Measurements from ENCODE around the gene RER1.

Gene RER1

DNA sequence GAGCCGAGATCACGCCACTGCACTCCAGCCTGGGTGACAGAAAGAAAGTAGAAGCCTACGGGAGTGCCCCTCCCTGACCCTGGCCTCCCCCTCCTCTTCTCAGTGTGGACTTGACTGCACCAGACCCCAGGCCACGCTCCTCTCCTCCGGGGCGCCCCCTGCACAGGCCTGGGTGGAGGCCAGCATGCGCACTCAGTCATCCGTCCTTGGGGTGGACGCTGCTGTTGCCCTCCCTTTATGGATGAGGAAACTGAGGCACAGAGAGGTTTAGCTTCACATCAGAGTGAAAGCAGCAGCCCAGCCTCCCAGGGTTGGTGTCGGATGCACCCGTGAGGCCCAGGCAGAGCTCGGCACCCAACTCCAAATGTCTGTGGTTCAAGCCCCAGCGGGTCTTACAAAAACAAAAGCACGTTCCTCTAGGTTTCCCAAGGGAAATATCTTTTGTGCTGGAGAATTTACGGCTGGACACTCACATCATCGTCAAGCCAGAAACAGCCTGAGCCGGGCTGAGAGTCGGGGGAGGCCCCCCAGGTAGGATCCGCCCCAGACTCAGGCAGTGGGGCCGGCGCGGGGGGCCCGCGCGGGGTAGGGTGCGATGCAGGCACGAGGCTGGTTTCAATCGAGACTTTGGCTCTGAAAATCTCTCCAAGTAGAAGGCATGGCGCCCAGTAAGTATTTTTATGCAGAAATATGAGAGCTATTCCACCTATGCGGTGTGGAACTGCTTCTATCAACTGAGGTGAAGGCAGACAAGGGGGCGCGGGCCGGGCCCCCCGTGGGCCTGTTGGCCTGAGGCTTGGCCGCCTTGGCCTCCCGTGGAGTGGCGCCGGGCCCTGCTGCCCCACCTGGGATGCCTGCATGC, 36.9 kb upstream of the RER1 start:
- no peak for DNase-seq

DNA sequence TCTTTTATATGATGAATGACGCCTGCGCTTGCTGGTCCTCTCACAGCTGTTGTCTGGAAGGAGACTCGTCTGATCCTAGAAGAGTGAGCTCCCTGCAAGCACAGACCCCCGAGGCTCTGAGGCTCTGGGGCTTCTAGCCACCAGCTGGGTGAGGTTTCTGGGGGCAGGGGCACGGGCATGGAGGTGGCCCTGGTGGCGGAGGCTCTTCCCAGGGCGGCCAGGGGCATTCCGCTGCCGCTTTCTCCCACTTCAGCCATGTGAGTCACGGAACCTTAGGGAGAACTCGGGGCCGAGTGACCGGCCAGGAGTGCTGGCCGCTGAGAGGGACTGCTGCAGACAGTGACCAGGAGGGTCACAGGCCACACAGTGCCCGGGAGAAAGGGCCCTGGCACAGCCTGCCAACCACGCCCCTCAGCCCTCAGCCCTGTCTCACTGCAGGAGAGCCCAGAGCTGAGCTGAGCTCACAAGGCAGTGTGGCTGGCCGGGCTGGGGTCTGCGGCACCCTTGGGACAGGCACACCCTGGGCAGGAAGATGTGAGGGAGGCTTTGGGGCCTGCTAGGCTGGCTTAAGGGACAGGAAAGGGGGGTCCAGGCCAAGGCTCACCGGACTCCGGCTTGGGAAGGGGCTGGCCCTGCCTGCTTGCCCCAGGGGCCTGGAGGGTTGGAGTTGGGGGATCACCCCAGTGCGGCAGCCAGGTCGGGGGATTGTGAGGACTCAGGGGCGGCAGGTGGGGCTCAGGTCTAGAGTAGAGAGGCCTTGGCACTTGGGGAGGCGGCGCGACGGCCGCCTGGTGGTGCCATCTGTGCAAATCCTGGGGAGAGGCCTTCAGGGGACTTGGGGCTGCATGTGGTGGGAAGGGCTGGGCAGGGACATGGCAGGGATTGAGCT, 36.0 kb upstream of the RER1 start:
- no peak for DNase-seq

DNA sequence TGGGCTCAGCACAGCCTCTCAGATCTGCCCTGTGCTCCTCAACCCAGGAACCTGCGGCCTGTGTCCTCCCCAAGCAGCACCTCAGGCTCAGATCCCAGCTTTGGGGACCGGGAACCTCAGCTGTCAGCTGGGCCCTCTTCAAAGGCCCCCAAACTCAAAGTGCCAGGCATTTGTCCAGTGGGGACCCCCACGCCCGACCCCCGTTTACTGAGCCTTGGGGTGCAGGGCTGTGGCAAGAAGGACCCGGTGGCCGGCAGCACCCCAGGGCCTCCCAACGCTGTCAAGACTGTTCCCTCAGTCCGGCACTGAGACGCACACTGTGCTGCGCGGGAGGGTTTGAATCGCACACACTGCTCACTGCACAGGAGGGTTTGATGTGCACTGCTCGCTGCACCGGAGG, 35.2 kb upstream of the RER1 start:
- no peak for DNase-seq

DNA sequence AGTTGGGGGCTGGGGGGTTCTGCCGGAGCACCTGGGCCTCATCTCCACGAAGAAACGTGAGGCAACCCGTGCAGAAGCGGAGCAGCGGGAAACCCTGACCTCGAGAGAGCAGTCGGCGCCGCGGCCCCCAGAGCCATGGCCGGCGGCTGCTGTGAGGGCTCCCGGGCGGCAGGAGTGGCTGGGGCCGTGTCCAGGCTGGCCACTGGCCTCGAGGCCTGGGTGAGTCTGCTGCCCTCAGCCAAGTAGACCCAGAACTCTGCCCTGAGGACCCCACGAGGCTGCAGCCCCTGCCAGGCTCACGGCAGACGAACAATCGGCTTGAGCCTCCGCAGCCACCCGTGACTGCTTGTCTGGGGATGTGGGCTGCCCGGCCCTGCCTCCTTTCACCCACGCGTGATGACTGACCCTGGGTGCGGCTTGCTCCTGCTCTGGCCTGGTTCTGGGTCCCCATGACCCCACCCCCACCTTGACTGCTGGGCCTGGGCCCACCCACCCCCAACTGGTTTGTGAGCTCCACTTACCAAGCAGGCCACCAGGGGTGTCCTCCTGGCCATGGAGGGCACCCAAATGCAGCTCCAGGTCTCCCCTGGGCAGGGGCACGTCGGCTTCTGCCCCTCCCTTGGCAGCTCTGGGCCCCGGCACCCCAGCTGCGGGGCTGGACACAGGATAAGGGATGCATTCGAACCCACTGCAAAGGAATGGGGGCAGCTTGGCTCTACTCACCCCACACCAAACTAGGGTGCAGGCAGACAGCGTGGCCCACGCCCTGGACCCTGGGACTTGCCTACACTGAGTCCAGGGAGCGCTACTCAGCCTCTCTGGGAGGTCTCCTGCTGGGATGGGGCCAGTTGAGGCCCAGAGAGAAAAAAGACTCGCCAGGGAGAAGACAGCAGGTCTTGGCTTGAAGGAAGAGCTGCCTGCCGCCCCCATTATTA, 34.5 kb upstream of the RER1 start:
- no peak for DNase-seq

GRCh38 chr1:2358072-2358471, 33.6 kb upstream of the RER1 start:
- DNase-seq, result no peak

DNA sequence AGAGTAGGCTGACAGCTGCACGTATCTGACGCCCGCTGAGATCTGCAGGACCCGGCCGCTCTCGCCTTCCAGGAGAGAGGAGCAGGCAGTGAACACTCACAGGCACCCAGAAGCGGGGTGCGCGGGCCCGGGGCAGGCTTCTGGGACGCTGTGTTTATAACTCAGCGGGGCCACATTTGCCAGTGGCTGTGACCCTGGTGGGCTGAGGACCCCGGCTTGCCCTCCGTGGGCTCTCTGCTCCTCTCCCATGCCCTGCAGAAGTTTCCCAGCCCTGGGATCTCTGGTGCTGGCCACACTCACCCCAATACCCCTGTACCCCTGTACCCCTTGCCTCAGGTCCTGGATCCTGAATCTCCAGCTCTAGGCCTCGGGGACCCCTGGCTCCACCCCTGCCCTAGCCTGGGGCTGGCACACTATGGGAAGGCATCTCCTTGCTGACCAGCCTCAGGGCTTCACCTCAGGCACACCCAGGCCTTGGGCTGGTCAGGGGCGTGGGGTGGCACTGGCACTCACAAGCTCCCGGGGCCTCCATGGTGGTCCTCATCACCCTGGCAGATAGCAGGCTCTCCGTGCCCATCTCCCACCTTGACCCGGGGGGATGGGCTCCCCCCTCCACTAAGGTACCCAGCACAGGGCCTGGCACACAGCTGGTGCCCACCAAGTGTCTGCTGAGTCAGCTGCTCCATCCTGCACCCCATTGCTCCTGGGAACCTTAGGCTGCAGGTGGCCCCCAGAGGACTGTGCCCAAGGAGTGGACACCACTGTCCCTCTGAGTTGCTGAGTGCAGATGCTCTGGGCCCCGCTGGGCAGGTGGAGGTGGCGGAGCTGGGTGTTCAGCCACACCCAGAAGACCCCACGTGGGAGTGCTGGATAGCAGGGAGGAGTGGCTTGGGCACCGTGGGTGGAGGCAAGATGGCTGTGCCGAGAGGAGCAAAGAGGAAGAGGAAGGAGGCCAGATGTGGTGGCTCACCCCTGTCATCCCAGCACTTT, 32.7 kb upstream of the RER1 start:
- DNase-seq, result no peak

DNA sequence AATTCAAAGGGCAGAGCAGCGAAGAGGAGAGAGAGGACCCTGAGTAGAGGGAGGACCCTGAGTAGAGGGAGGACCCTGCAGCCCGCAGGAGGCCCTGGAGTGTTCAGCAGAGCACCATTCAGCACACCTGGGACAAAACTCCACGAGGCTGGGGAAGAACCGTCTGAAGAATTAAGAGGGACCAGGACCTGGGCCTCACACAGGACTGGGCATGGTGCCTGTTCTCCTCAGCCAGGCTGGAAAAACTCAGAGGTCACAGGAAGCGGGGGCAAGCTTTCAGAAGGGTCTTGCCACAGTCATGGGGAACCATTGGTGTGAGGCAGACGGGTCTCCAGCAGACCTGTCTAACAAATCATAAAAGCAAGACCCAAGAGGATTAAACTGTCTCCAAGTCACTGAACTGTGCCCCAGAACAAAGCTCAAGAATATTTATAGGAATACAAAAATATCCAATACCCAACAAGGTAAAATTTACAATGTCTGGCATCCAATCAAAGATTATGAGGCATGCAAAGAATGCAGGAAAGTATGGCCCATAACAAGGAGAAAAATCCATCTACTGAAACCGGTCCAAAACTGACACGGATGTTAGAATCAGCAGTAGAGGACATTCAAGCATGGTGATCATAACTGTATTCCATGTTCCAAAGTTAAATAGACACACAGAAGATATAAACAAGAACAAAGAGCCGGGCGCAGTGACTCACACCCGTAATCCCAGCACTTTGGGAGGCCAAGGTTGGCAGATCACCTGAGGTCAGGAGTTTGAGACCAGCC, 30.9 kb upstream of the RER1 start:
- no peak for DNase-seq

- DNase-seq, result no peak
These were observed 27.7 kb upstream of the RER1 start for GRCh38 chr1:2363847-2364513.

DNA sequence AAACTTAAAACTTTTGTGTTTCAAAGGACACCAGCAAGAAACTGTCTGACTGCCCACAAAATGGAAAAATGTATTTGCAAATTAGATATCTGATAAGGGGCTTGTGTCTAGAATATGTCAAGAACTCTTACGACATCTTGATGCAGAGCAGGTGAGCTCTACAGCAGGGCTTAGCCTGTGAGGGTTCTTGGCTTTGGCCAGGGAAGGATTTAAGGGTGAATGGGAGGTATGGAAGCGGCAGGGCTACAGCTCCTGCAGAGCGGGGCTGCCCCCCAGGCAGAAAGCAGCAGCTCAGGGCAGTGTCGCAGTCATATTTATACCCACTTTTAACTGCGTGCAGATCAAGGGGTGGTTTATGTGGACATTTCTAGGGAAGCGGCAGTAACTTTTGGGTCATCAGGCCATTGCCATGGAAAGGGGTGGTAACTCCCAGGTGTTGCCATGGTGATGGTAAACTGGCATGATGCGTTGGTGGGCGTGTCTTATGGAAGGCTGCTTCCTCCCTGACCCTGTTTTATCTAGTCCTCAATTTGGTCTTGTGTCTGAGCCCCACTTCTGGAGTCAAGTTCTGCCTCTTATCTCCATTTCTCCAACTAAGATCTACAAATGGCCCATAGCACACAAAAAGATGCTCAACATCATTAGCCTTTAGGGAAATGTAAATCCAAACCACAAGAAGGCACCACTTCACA, 23.4 kb upstream of the RER1 start:
- DNase-seq, result no peak

DNA sequence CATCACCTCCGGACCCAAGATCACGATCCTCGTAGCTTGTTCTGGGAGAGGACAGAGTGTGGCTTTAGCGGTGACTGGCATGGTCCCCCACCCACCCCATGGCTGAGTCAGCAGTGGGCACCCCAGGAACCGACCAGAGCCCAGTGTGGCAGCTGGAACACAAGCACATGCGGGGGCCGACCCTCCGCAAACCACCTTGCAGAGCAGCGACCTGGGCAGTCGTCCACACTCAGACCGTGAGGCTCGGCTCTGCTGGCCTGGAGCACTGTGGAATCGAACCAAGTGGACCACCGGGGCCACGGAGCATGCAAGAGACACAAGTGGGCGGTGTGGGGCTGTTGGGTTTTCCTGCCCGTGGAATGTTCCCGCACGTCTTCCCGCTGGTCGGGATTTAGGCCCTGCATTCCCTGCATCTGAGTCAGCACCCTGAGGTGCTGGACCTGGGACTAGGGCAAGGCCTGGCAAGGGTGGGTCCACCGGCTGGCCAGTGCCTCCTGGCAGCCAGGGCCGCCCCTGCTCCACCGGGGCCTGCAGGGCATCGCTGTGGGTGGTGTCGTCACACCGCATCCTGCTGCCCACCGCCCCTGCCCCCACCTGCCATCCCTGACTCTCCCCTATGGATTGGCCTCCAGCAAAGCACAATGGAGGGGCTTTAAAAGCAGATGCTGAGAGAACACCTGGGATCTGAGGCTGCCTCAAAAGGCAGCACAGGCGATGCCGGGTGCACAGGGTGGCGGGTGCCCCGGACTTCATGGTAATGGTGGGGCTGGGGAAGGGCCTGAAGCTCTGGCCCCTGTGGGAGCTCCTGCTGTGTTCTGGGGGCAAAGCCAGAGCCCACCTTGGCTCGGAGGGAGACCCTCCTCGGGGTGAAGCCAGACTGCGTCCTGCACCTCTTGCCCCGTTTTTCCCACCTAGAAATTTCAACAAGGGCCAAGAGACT, 18.8 kb upstream of the RER1 start:
- DNase-seq, result no peak

GRCh38 chr1:2373551-2374251, 17.9 kb upstream of the RER1 start:
- DNase-seq, result no peak

- no peak for DNase-seq
These were observed 17.1 kb upstream of the RER1 start for GRCh38 chr1:2374252-2375155.

GRCh38 chr1:2375246-2375922, 16.3 kb upstream of the RER1 start:
- no peak for DNase-seq

DNA sequence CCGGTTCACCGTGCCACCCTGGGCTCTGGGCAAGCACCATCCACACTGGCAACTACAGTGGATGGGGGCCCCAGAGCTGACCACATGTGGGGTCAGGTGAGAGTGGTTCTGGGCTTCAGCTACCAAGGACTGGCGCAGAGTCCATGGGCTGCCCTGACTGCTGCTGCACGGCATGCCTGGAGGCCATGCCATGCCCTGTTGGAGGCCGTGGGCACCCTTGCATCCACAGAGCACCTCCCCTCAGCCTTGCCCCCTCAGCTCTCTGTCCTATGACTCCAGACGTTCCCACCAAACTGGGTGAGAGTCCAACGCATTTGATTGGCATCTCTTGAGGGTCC, 15.7 kb upstream of the RER1 start:
- DNase-seq, result no peak

DNA sequence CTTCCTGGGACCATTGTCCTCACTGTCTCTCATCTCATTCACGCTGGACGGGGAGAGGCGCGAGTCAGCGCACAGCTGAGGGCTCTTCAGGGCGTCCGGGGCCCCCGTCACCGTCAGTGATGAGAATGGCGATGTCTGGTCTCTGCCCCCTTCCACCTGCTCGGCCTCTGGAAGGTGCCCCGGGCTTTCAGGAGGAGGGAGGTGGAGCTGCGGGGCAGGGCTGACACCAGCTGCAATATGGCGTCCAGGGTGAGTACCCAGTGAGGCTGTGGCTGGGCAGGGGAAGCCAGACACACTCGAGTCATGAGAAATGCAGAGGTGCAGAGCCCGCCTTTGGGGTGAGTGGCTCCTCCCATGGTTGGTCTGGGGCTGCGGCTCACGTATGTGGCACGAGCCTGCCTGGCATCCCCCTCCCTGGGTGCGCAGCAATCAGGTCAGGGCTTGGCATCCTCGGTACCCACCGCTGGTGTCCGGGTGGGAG, 15.3 kb upstream of the RER1 start:
- no peak for DNase-seq

All from suppressor macrophage treated with lipopolysaccharide for 1 hour (primary cell).